ENCODE measurements around the gene UGT1A8. TPM values are rescaled to one million over a fixed set of nuclear protein-coding genes. Genes with fewer than 3 reads are reported as not detected.
A peak's percentile ranks its signal among the peaks of the same experiment; 100 is the strongest.
"Not testable (repeated sequence)": the region's sequence is repeated elsewhere in the genome, so short reads cannot be mapped to it uniquely, and the experiment has no call there.

The UGT1A8 gene
- total RNA-seq, 2 experiments from 2014 or later: not detected

DNA sequence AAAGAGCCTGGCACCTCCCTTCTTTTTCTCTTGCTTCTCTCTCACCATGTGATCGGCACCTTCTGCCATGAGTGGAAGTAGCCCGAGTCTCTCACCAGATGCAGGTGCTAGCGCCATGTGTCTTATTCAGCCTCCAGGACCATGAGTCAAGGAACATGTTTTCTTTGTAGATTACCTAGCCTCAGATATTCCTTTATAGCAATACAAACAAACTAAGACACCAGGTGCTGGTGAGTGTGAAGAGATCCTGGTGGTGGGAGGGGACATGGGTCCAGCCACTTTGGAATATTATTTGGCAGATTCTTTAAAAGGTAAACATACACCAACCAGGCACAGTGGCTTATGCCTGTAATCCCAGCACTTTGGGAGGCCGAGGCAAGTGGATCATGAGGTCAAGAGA lies 45.0 kb upstream of the UGT1A8 start:
- no peak for DNase-seq (ENCODE audit: low spot score)
- Histone ChIP-seq H3K9me2 (ENCODE audit: insufficient read depth, low read length) (no peaks in the 10 kb centered on the region), H3K9me3 (ENCODE audit: low read length) (no peaks in the 10 kb centered on the region), H2AFZ (ENCODE audit: low read length) (no peak overlapping the region), H3K4me3 (ENCODE audit: low read depth, low read length, poor library complexity, severe bottlenecking) (no peak overlapping the region), H3K4me2 (ENCODE audit: low read length) (no peak overlapping the region), H3K27ac (ENCODE audit: low read depth, low read length, poor library complexity, severe bottlenecking) (no peak overlapping the region), H3K36me3 (ENCODE audit: insufficient read depth, low read length) (no peaks in the 10 kb centered on the region), H3K79me2 (ENCODE audit: insufficient read depth, low read depth, low read length) (no peaks in the 10 kb centered on the region), H4K20me1 (ENCODE audit: insufficient read depth, low read length) (no peaks in the 10 kb centered on the region), H3K4me1 (ENCODE audit: insufficient read depth, low read length, poor library complexity, severe bottlenecking) (no peaks in the 10 kb centered on the region)
- CTCF ChIA-PET (ENCODE audit: unreplicated experiment): no interaction called here
- no peak for TF ChIP-seq EZH2phosphoT487 (IDR thresholded peaks at IDR 0.05; ENCODE audit: borderline replicate concordance, low read depth, low read length)
- no peak for TF ChIP-seq CTCF (conservative IDR thresholded peaks at IDR 0.05; ENCODE audit: low read length)
- no TSS peak for BruUV-seq (replicated peaks)
- intact Hi-C loops (cut with micrococcal nuclease; ENCODE audit: unreplicated experiment): no loop called here
- POLR2A ChIA-PET: no interaction called here

DNA sequence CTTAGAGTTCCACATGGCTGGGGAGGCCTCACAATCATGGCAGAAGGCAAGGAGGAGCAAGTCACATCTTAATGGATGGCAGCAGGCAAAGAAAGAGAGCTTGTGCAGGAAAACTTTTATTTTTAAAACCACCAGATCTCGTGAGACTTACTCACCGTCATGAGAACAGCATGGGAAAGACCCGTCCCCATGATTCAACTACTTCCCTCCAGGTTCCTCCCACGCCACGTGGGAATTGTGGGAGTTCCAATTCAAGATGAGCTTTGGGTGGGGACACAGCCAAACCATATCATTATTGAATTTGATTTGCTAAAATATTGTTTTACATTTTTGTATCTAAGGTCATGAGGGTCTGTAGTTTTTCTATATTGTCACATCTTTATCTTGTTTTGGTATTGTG lies 40.1 kb upstream of the UGT1A8 start:
- POLR2A ChIA-PET; BruUV-seq (replicated peaks); H2AFZ ChIP-seq (ENCODE audit: low read length); H4K20me1 ChIP-seq (ENCODE audit: insufficient read depth, low read length); intact Hi-C loops (cut with micrococcal nuclease; ENCODE audit: unreplicated experiment); H3K9me3 ChIP-seq (ENCODE audit: low read length); H3K9me2 ChIP-seq (ENCODE audit: insufficient read depth, low read length); CTCF ChIA-PET (ENCODE audit: unreplicated experiment); DNase-seq (ENCODE audit: low spot score); H3K79me2 ChIP-seq (ENCODE audit: insufficient read depth, low read depth, low read length); H3K4me1 ChIP-seq (ENCODE audit: insufficient read depth, low read length, poor library complexity, severe bottlenecking); H3K4me3 ChIP-seq (ENCODE audit: low read depth, low read length, poor library complexity, severe bottlenecking); H3K27ac ChIP-seq (ENCODE audit: low read depth, low read length, poor library complexity, severe bottlenecking); H3K4me2 ChIP-seq (ENCODE audit: low read length); H3K36me3 ChIP-seq (ENCODE audit: insufficient read depth, low read length): not testable (repeated sequence)

- POLR2A ChIA-PET; H3K4me1 ChIP-seq (ENCODE audit: insufficient read depth, low read length, poor library complexity, severe bottlenecking); H4K20me1 ChIP-seq (ENCODE audit: insufficient read depth, low read length); H3K79me2 ChIP-seq (ENCODE audit: insufficient read depth, low read depth, low read length); H3K4me2 ChIP-seq (ENCODE audit: low read length); intact Hi-C loops (cut with micrococcal nuclease; ENCODE audit: unreplicated experiment); H3K4me3 ChIP-seq (ENCODE audit: low read depth, low read length, poor library complexity, severe bottlenecking); H3K9me3 ChIP-seq (ENCODE audit: low read length); BruUV-seq (replicated peaks); H2AFZ ChIP-seq (ENCODE audit: low read length); DNase-seq (ENCODE audit: low spot score); CTCF ChIA-PET (ENCODE audit: unreplicated experiment); H3K27ac ChIP-seq (ENCODE audit: low read depth, low read length, poor library complexity, severe bottlenecking); H3K36me3 ChIP-seq (ENCODE audit: insufficient read depth, low read length); H3K9me2 ChIP-seq (ENCODE audit: insufficient read depth, low read length): not testable (repeated sequence)
Measured at GRCh38 chr2:233583217-233583965, 34.0 kb upstream of the UGT1A8 start.

DNA sequence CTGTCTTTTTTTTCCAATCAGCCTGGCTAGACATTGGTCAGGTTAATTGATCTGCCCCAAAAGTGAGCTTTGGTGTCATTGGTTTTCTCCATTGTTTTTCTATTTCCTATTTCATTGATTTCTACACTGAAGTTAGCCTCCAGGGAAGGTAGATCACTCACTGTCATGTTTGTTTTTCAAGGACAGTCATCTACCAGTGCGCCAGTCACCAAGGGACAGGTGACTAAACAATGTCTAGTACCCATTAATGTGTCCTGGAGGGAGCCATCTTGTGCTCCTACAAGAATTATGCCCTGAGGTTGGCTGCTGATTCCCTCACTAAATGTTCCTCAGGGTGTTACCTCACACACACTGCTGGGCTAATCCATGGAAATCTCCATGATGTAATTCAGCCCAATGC lies 33.2 kb upstream of the UGT1A8 start:
- ChIA-PET CTCF (ENCODE audit: unreplicated experiment) (no interaction called here), POLR2A (no interaction called here)
- TF ChIP-seq CTCF (conservative IDR thresholded peaks at IDR 0.05; ENCODE audit: low read length) (no peak), EZH2phosphoT487 (IDR thresholded peaks at IDR 0.05; ENCODE audit: borderline replicate concordance, low read depth, low read length) (no peak)
- Histone ChIP-seq H3K4me2 (ENCODE audit: low read length) (no peak overlapping the region), H3K4me1 (ENCODE audit: insufficient read depth, low read length, poor library complexity, severe bottlenecking) (peaks cover 9% of the 10 kb centered on the region), H3K9me2 (ENCODE audit: insufficient read depth, low read length) (no peaks in the 10 kb centered on the region), H4K20me1 (ENCODE audit: insufficient read depth, low read length) (no peaks in the 10 kb centered on the region), H3K36me3 (ENCODE audit: insufficient read depth, low read length) (no peaks in the 10 kb centered on the region), H3K79me2 (ENCODE audit: insufficient read depth, low read depth, low read length) (no peaks in the 10 kb centered on the region), H3K9me3 (ENCODE audit: low read length) (no peaks in the 10 kb centered on the region), H3K4me3 (ENCODE audit: low read depth, low read length, poor library complexity, severe bottlenecking) (no peak overlapping the region), H3K27ac (ENCODE audit: low read depth, low read length, poor library complexity, severe bottlenecking) (no peak overlapping the region), H2AFZ (ENCODE audit: low read length) (peak overlapping the region; percentile 57; the same call in 1 of the 2 replicates)
- intact Hi-C loops (cut with micrococcal nuclease; ENCODE audit: unreplicated experiment): no loop called here
- no TSS peak for BruUV-seq (replicated peaks)
- DNase-seq (ENCODE audit: low spot score): no peak

Measured in OCI-LY7 (cell line).